HepG2 (cell line): Measurements from ENCODE around the gene CACNA1C.

Experiments used
- ATF1 ChIP-seq: IDR thresholded peaks from 2 replicates; pipeline ENCODE4 v1.6.1; 2016; ENCODE audit warnings: mild to moderate bottlenecking, control low read depth
- ELF4 ChIP-seq: sonication (generic); formaldehyde crosslinking; IDR thresholded peaks from 2 replicates; pipeline ENCODE4 v1.5.0; 2020; ENCODE audit warnings: missing genetic modification reagents, mild to moderate bottlenecking, moderate library complexity, borderline replicate concordance
- HOXD1 ChIP-seq: sonication (generic); formaldehyde crosslinking; IDR thresholded peaks from 2 replicates; pipeline ENCODE4 v1.5.0; 2020; ENCODE audit warnings: missing genetic modification reagents
- IKZF1 ChIP-seq: fragments of 450-650 bp; IDR thresholded peaks from 2 replicates; pipeline ENCODE4 v1.7.1; 2016
- JARID2 ChIP-seq: sonication (generic); formaldehyde crosslinking; IDR thresholded peaks from 2 replicates; pipeline ENCODE4 v1.8.1; 2023; ENCODE audit warnings: missing genetic modification reagents, inconsistent platforms; ENCODE audit not compliant: insufficient replicate concordance
- POLR2A ChIP-seq, 2 experiments: IDR thresholded peaks; 2 replicates each; pipeline ENCODE4 v1.6.1; 2011; ENCODE audit warnings: low read depth in 2 of 2, low read length in 2 of 2, mild to moderate bottlenecking in 1 of 2, moderate library complexity in 1 of 2; ENCODE audit not compliant: insufficient read depth in 1 of 2
- RELA ChIP-seq: sonication (generic); formaldehyde crosslinking; IDR thresholded peaks from 2 replicates; pipeline ENCODE4 v1.4.0; 2020; ENCODE audit warnings: missing genetic modification reagents
- SP1 ChIP-seq, 2 experiments: fragments of 450-650 bp in 1 of 2; sonication (generic) in 1 of 2; formaldehyde crosslinking in 1 of 2; IDR thresholded peaks; 2 replicates each; pipeline versions ENCODE4 v1.4.0 to v1.6.1; 2016 to 2020; ENCODE audit warnings: missing genetic modification reagents in 1 of 2
- ZNF331 ChIP-seq: sonication (generic); formaldehyde crosslinking; IDR thresholded peaks from 2 replicates; pipeline ENCODE4 v1.4.0; 2020; ENCODE audit warnings: missing genetic modification reagents
- TF ChIP-seq, protein P1 (sequence below): sonication (generic); formaldehyde crosslinking; IDR thresholded peaks from 2 replicates; pipeline ENCODE4 v1.4.0; 2020; ENCODE audit warnings: low read depth, mild to moderate bottlenecking, missing genetic modification reagents
- TF ChIP-seq, protein P2 (sequence below): sonication (generic); formaldehyde crosslinking; IDR thresholded peaks from 2 replicates; pipeline ENCODE4 v1.5.0; 2020; ENCODE audit warnings: mild to moderate bottlenecking, missing genetic modification reagents, moderate library complexity
- TF ChIP-seq, protein P3 (sequence below): fragments of 450-650 bp; IDR thresholded peaks from 2 replicates; pipeline ENCODE4 v1.6.1; 2017; ENCODE audit warnings: mild to moderate bottlenecking
- TF ChIP-seq, protein P4 (sequence below): sonication (generic); formaldehyde crosslinking; IDR thresholded peaks from 2 replicates; pipeline ENCODE4 v1.4.0; 2020; ENCODE audit warnings: mild to moderate bottlenecking, missing genetic modification reagents

DNA sequence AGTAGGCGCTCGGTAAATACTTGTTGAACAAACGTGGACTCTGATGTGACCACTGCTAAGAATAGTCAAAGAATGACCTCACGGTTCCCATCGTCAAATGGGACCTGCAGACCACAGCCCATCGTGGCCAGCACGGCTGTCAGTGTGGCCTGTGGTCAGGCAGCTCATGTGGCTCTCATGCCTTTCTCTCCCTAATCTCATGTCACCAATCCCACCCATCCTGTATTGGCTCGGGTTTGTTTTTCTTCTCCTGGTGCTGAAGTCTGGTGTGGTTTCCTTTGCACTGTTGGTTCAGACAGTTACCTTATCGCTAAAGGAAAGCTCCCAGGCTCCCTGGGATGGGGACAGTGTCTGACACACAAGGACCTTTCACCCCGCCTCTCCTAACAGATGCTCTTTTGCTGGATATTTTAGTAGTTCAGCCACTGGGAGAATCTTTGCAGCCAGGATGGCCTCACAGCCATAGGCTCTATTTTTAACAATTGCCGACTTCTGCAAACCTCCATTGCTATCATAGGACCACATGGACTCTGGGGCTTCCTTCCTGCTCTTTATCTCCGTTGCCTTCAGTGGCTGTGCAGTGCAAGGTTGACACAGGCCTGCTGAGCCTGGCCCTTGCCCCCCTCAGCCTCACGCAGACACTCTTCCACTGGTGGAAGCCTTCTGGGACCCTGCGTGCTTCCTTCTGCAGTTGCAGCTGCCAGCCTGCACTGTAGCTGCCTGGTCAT lies 448.8 kb downstream of the CACNA1C start:
- TF ChIP-seq, protein P1, sequence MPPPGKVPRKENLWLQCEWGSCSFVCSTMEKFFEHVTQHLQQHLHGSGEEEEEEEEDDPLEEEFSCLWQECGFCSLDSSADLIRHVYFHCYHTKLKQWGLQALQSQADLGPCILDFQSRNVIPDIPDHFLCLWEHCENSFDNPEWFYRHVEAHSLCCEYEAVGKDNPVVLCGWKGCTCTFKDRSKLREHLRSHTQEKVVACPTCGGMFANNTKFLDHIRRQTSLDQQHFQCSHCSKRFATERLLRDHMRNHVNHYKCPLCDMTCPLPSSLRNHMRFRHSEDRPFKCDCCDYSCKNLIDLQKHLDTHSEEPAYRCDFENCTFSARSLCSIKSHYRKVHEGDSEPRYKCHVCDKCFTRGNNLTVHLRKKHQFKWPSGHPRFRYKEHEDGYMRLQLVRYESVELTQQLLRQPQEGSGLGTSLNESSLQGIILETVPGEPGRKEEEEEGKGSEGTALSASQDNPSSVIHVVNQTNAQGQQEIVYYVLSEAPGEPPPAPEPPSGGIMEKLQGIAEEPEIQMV (CRISPR knock-in tag): no peak
- TF ChIP-seq, protein P2, sequence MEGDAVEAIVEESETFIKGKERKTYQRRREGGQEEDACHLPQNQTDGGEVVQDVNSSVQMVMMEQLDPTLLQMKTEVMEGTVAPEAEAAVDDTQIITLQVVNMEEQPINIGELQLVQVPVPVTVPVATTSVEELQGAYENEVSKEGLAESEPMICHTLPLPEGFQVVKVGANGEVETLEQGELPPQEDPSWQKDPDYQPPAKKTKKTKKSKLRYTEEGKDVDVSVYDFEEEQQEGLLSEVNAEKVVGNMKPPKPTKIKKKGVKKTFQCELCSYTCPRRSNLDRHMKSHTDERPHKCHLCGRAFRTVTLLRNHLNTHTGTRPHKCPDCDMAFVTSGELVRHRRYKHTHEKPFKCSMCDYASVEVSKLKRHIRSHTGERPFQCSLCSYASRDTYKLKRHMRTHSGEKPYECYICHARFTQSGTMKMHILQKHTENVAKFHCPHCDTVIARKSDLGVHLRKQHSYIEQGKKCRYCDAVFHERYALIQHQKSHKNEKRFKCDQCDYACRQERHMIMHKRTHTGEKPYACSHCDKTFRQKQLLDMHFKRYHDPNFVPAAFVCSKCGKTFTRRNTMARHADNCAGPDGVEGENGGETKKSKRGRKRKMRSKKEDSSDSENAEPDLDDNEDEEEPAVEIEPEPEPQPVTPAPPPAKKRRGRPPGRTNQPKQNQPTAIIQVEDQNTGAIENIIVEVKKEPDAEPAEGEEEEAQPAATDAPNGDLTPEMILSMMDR (CRISPR knock-in tag): no peak
- no peak for TF ChIP-seq JARID2
- no peak for TF ChIP-seq ZNF331 (CRISPR knock-in tag)
- no peak for TF ChIP-seq ELF4 (CRISPR knock-in tag)
- TF ChIP-seq IKZF1: no peak
- TF ChIP-seq ATF1: no peak
- no peak for TF ChIP-seq SP1 (IDR thresholded peaks at IDR 0.05)
- no peak for TF ChIP-seq SP1 (CRISPR knock-in tag; IDR thresholded peaks at IDR 0.05)
- TF ChIP-seq, protein P3, sequence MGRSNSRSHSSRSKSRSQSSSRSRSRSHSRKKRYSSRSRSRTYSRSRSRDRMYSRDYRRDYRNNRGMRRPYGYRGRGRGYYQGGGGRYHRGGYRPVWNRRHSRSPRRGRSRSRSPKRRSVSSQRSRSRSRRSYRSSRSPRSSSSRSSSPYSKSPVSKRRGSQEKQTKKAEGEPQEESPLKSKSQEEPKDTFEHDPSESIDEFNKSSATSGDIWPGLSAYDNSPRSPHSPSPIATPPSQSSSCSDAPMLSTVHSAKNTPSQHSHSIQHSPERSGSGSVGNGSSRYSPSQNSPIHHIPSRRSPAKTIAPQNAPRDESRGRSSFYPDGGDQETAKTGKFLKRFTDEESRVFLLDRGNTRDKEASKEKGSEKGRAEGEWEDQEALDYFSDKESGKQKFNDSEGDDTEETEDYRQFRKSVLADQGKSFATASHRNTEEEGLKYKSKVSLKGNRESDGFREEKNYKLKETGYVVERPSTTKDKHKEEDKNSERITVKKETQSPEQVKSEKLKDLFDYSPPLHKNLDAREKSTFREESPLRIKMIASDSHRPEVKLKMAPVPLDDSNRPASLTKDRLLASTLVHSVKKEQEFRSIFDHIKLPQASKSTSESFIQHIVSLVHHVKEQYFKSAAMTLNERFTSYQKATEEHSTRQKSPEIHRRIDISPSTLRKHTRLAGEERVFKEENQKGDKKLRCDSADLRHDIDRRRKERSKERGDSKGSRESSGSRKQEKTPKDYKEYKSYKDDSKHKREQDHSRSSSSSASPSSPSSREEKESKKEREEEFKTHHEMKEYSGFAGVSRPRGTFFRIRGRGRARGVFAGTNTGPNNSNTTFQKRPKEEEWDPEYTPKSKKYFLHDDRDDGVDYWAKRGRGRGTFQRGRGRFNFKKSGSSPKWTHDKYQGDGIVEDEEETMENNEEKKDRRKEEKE: no peak
- TF ChIP-seq HOXD1: no peak
- TF ChIP-seq POLR2A (IDR thresholded peaks at IDR 0.05; ENCODE audit: insufficient read depth in 1 of 2, low read depth in 2 of 2, low read length in 2 of 2): no peak
- TF ChIP-seq RELA: no peak
- TF ChIP-seq, protein P4, sequence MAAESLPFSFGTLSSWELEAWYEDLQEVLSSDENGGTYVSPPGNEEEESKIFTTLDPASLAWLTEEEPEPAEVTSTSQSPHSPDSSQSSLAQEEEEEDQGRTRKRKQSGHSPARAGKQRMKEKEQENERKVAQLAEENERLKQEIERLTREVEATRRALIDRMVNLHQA (CRISPR knock-in tag): no peak
